H9 (cell line): ENCODE data around the gene TEX10. TPM values are rescaled to one million over a fixed set of nuclear protein-coding genes. Genes with fewer than 3 reads are reported as not detected.

Experiments
- DNase-seq: peaks from one replicate; pipeline ENCODE4 v3.0.0-alpha.2; 2017
- H2AFZ ChIP-seq: one replicate; pipeline ENCODE4 v1.6.1; 2013; ENCODE audit warnings: mild to moderate bottlenecking, low read length, control low read depth, moderate library complexity
- H2AK5ac ChIP-seq: 2 replicates; pipeline ENCODE4 v1.6.1; 2013; ENCODE audit warnings: low read length, control low read depth, mixed read lengths; ENCODE audit not compliant: insufficient read length
- H2BK120ac ChIP-seq: one replicate; pipeline ENCODE4 v1.6.1; 2013; ENCODE audit warnings: low read depth, mild to moderate bottlenecking, low read length, control low read depth, inconsistent platforms; ENCODE audit not compliant: poor library complexity, severe bottlenecking
- H2BK12ac ChIP-seq: 2 replicates; pipeline ENCODE4 v1.6.1; 2013; ENCODE audit warnings: low read length, control low read depth, mixed read lengths, low read depth; ENCODE audit not compliant: insufficient read length
- H2BK15ac ChIP-seq: 2 replicates; pipeline ENCODE4 v1.6.1; 2013; ENCODE audit warnings: low read depth, low read length, control low read depth
- H2BK20ac ChIP-seq: one replicate; pipeline ENCODE4 v1.6.1; 2013; ENCODE audit warnings: low read depth, mild to moderate bottlenecking, low read length, control low read depth, inconsistent platforms; ENCODE audit not compliant: poor library complexity, severe bottlenecking
- H2BK5ac ChIP-seq: 2 replicates; pipeline ENCODE4 v1.6.1; 2013; ENCODE audit warnings: low read length, control low read depth, mixed read lengths; ENCODE audit not compliant: insufficient read length
- H3K14ac ChIP-seq: 2 replicates; pipeline ENCODE4 v1.6.1; 2013; ENCODE audit warnings: low read length, control low read depth; ENCODE audit not compliant: insufficient read depth
- H3K18ac ChIP-seq: 2 replicates; pipeline ENCODE4 v1.6.1; 2013; ENCODE audit warnings: low read depth, mild to moderate bottlenecking, mixed read lengths, low read length, control low read depth; ENCODE audit not compliant: insufficient read length
- H3K23ac ChIP-seq: 2 replicates; pipeline ENCODE4 v1.6.1; 2013; ENCODE audit warnings: low read length, control low read depth, mixed read lengths, low read depth; ENCODE audit not compliant: insufficient read length
- H3K23me2 ChIP-seq: 2 replicates; pipeline ENCODE4 v1.6.1; 2013; ENCODE audit warnings: low read depth, mild to moderate bottlenecking, mixed read lengths, low read length, control low read depth; ENCODE audit not compliant: insufficient read length, poor library complexity, severe bottlenecking
- H3K27ac ChIP-seq: 2 replicates; pipeline ENCODE4 v1.5.1; 2013; ENCODE audit warnings: low read length, control low read depth, mixed read lengths, low read depth; ENCODE audit not compliant: insufficient read length
- H3K27me3 ChIP-seq: 2 replicates; pipeline ENCODE4 v1.6.1; 2013; ENCODE audit warnings: low read length, control low read depth, inconsistent platforms; ENCODE audit not compliant: insufficient read depth
- H3K4ac ChIP-seq: 2 replicates; pipeline ENCODE4 v1.6.1; 2013; ENCODE audit warnings: low read depth, mild to moderate bottlenecking, control low read depth, inconsistent platforms, low read length, moderate library complexity
- H3K4me1 ChIP-seq: 2 replicates; pipeline ENCODE4 v1.6.1; 2013; ENCODE audit warnings: low read length, control low read depth, inconsistent platforms; ENCODE audit not compliant: insufficient read depth
- H3K4me2 ChIP-seq: 2 replicates; pipeline ENCODE4 v1.6.1; 2013; ENCODE audit warnings: low read length, control low read depth, mixed read lengths; ENCODE audit not compliant: insufficient read length, insufficient read depth
- H3K56ac ChIP-seq: 2 replicates; pipeline ENCODE4 v1.6.1; 2013; ENCODE audit warnings: low read depth, mild to moderate bottlenecking, mixed read lengths, low read length, control low read depth; ENCODE audit not compliant: insufficient read length
- H3K79me1 ChIP-seq: 2 replicates; pipeline ENCODE4 v1.6.1; 2013; ENCODE audit warnings: low read depth, mild to moderate bottlenecking, moderate library complexity, low read length, control low read depth, inconsistent platforms; ENCODE audit not compliant: insufficient read depth, poor library complexity, severe bottlenecking
- H3K79me2 ChIP-seq: 2 replicates; pipeline ENCODE4 v1.6.1; 2013; ENCODE audit warnings: low read length, control low read depth, inconsistent platforms; ENCODE audit not compliant: insufficient read depth
- H3K9ac ChIP-seq: 2 replicates; pipeline ENCODE4 v1.6.1; 2013; ENCODE audit warnings: low read length, control low read depth, mixed read lengths; ENCODE audit not compliant: insufficient read length; ENCODE audit errors: extremely low read depth
- H3K9me3 ChIP-seq: one replicate; pipeline ENCODE4 v1.6.1; 2013; ENCODE audit warnings: low read depth, low read length, inconsistent platforms; ENCODE audit not compliant: control insufficient read depth
- H3T11ph ChIP-seq: one replicate; pipeline ENCODE4 v1.6.1; 2013; ENCODE audit warnings: mild to moderate bottlenecking, low read length, control low read depth, inconsistent platforms
- H4K20me1 ChIP-seq: one replicate; pipeline ENCODE4 v1.6.1; 2013; ENCODE audit not compliant: control insufficient read depth, insufficient read length, insufficient read depth
- H4K5ac ChIP-seq: 2 replicates; pipeline ENCODE4 v1.6.1; 2013; ENCODE audit warnings: low read depth, mild to moderate bottlenecking, mixed read lengths, low read length, control low read depth; ENCODE audit not compliant: insufficient read length
- H4K8ac ChIP-seq: replicated peaks from 2 replicates; pipeline ENCODE4 v1.6.1; 2013; ENCODE audit warnings: low read length, control low read depth, mixed read lengths, low read depth; ENCODE audit not compliant: insufficient read length
- H4K91ac ChIP-seq: 2 replicates; pipeline ENCODE4 v1.6.1; 2013; ENCODE audit warnings: low read depth, mild to moderate bottlenecking, moderate library complexity, mixed read lengths, low read length, control low read depth; ENCODE audit not compliant: insufficient read length
- H3K27ac Mint-ChIP-seq, 3 experiments: 2 replicates in 2 of 3; 3 replicates in 1 of 3; pipeline ENCODE4 v1.8.0; 2020 to 2021; ENCODE audit warnings: mixed read lengths in 3 of 3, mild to moderate bottlenecking in 1 of 3, moderate library complexity in 1 of 3
- H3K27me3 Mint-ChIP-seq: 2 replicates; pipeline ENCODE4 v1.8.0; 2021; ENCODE audit warnings: low read depth, mild to moderate bottlenecking, moderate library complexity, mixed read lengths
- H3K36me3 Mint-ChIP-seq, 3 experiments: 2 replicates in 2 of 3; 3 replicates in 1 of 3; pipeline ENCODE4 v1.8.0; 2020 to 2021; ENCODE audit warnings: low read depth in 3 of 3, mixed read lengths in 3 of 3; ENCODE audit not compliant: insufficient read depth in 1 of 3
- H3K4me1 Mint-ChIP-seq, 2 experiments: 2 replicates each; pipeline ENCODE4 v1.8.0; 2020; ENCODE audit warnings: mixed read lengths in 2 of 2
- H3K4me3 Mint-ChIP-seq, 2 experiments: 2 replicates in 1 of 2; 3 replicates in 1 of 2; pipeline ENCODE4 v1.8.0; 2020 to 2021; ENCODE audit warnings: mild to moderate bottlenecking in 2 of 2, mixed read lengths in 2 of 2, moderate library complexity in 1 of 2
- H3K9me3 Mint-ChIP-seq, 2 experiments: 2 replicates in 1 of 2; 3 replicates in 1 of 2; pipeline ENCODE4 v1.8.0; 2020; ENCODE audit warnings: mild to moderate bottlenecking in 2 of 2, mixed read lengths in 2 of 2, moderate library complexity in 1 of 2
- WGBS: extraction: QIAGEN DNeasy Blood & Tissue Kit; methylation state at CpG from one replicate; pipeline ENCODE4 v1.1.7; 2013; ENCODE audit warnings: missing lambda C conversion rate, low lambda C conversion rate, mixed read lengths; ENCODE audit not compliant: insufficient read length; ENCODE audit errors: extremely low coverage; 5-methylcytosine and 5-hydroxymethylcytosine counted together
- total RNA-seq: library from RNA; stranded (reverse); gene quantifications from 2 replicates; pipeline ENCODE4 v1.2.1, GENCODE V29; 2021
- TF ChIP-seq, protein P1 (sequence below): fragments of 200-600 bp; sonication (generic); conservative IDR thresholded peaks from 3 replicates; pipeline ENCODE4 v1.8.0; 2021; ENCODE audit warnings: antibody characterized with exemption, mild to moderate bottlenecking

Gene TEX10
- total RNA-seq, 1 experiment from 2014 or later: 70.8 TPM

- no peak for DNase-seq
- no peak overlapping the region for H2BK120ac ChIP-seq
- peaks cover 19 to 27% (median 25%) of the 10 kb centered on the region in 3 experiments for H3K36me3 Mint-ChIP-seq
- H3K23me2 ChIP-seq: no peaks in the 10 kb centered on the region
- H2BK20ac ChIP-seq: no peak overlapping the region
- no peak overlapping the region for H3K4me3 Mint-ChIP-seq
- no peak overlapping the region for H3K18ac ChIP-seq
- H3K9me3 ChIP-seq: no peaks in the 10 kb centered on the region
- no peak overlapping the region for H3K27ac Mint-ChIP-seq
- no peak overlapping the region for H3K4me2 ChIP-seq
- TF ChIP-seq, protein P1, sequence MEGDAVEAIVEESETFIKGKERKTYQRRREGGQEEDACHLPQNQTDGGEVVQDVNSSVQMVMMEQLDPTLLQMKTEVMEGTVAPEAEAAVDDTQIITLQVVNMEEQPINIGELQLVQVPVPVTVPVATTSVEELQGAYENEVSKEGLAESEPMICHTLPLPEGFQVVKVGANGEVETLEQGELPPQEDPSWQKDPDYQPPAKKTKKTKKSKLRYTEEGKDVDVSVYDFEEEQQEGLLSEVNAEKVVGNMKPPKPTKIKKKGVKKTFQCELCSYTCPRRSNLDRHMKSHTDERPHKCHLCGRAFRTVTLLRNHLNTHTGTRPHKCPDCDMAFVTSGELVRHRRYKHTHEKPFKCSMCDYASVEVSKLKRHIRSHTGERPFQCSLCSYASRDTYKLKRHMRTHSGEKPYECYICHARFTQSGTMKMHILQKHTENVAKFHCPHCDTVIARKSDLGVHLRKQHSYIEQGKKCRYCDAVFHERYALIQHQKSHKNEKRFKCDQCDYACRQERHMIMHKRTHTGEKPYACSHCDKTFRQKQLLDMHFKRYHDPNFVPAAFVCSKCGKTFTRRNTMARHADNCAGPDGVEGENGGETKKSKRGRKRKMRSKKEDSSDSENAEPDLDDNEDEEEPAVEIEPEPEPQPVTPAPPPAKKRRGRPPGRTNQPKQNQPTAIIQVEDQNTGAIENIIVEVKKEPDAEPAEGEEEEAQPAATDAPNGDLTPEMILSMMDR: no peak
- no peak overlapping the region for H4K91ac ChIP-seq
- no peaks in the 10 kb centered on the region for H3K4me1 ChIP-seq
- no peak overlapping the region for H3K9ac ChIP-seq
- no peaks in the 10 kb centered on the region for H3K27me3 ChIP-seq
- no peaks in the 10 kb centered on the region for H4K20me1 ChIP-seq
- no peak overlapping the region for H3K4ac ChIP-seq
- no peak overlapping the region for H2AFZ ChIP-seq
- H3K27me3 Mint-ChIP-seq: no peaks in the 10 kb centered on the region
- H3K79me1 ChIP-seq: no peaks in the 10 kb centered on the region
- H4K5ac ChIP-seq: no peak overlapping the region
- no peak overlapping the region for H4K8ac ChIP-seq
- H2BK12ac ChIP-seq: no peak overlapping the region
- H2BK15ac ChIP-seq: no peak overlapping the region
- WGBS: no CpG with 5 or more reads among the region's 4 CpGs
- no peak overlapping the region for H3K14ac ChIP-seq
- no peak overlapping the region for H3K56ac ChIP-seq
- H3T11ph ChIP-seq: no peak overlapping the region
- no peaks in the 10 kb centered on the region for H3K4me1 Mint-ChIP-seq
- H3K23ac ChIP-seq: no peak overlapping the region
- no peak overlapping the region for H2AK5ac ChIP-seq
- H3K79me2 ChIP-seq: no peaks in the 10 kb centered on the region
- H3K9me3 Mint-ChIP-seq: peaks cover 4 to 6% of the 10 kb centered on the region in 2 experiments; a peak in 1 of 5 replicates
- no peak overlapping the region for H3K27ac ChIP-seq
- no peak overlapping the region for H2BK5ac ChIP-seq
Observed at GRCh38 chr9:100282388-100282719, 70.4 kb downstream of the TEX10 start.
